Smooth muscle cell (in vitro differentiated cells): ENCODE measurements around the gene MAPK8. TPM values are rescaled to one million over a fixed set of nuclear protein-coding genes. Genes with fewer than 3 reads are reported as not detected.

Source experiments
- DNase-seq: peaks from one replicate; lab custom pipeline; 2025; ENCODE audit not compliant: unreplicated experiment; lab: John Stamatoyannopoulos, UW
- H2AFZ ChIP-seq: fragments of 200-600 bp; sonication (generic); 2 replicates; pipeline ENCODE4 v1.6.0; 2016; ENCODE audit warnings: antibody characterized with exemption, low read depth, mild to moderate bottlenecking
- H3F3A ChIP-seq: fragments of 200-600 bp; sonication (generic); 2 replicates; pipeline ENCODE4 v1.6.0; 2017; ENCODE audit warnings: antibody characterized with exemption, low read depth
- H3K27ac ChIP-seq: fragments of 200-600 bp; sonication (generic); 2 replicates; pipeline ENCODE4 v1.5.1; 2016; ENCODE audit warnings: low read depth, mild to moderate bottlenecking
- H3K27me3 ChIP-seq: fragments of 200-600 bp; sonication (generic); 2 replicates; pipeline ENCODE4 v1.6.1; 2016; ENCODE audit warnings: low read depth, mild to moderate bottlenecking
- H3K36me3 ChIP-seq: fragments of 200-600 bp; sonication (generic); 2 replicates; pipeline ENCODE4 v1.5.1; 2016; ENCODE audit warnings: low read depth
- H3K4me1 ChIP-seq: fragments of 200-600 bp; sonication (generic); 2 replicates; pipeline ENCODE4 v1.5.1; 2016; ENCODE audit warnings: low read depth
- H3K4me2 ChIP-seq: fragments of 200-600 bp; sonication (generic); 2 replicates; pipeline ENCODE4 v1.6.0; 2016; ENCODE audit warnings: mild to moderate bottlenecking
- H3K4me3 ChIP-seq: fragments of 200-600 bp; sonication (generic); 2 replicates; pipeline ENCODE4 v1.5.1; 2016; ENCODE audit warnings: mild to moderate bottlenecking
- H3K79me2 ChIP-seq: fragments of 200-600 bp; sonication (generic); 2 replicates; pipeline ENCODE4 v1.6.0; 2016; ENCODE audit warnings: low read depth, mild to moderate bottlenecking
- H3K9ac ChIP-seq: fragments of 200-600 bp; sonication (generic); 2 replicates; pipeline ENCODE4 v1.6.0; 2016; ENCODE audit warnings: low read depth
- H3K9me3 ChIP-seq: fragments of 200-600 bp; sonication (generic); replicated peaks from 2 replicates; pipeline ENCODE4 v1.5.1; 2016; ENCODE audit warnings: low read depth
- H4K20me1 ChIP-seq: fragments of 200-600 bp; sonication (generic); 2 replicates; pipeline ENCODE4 v1.6.0; 2016; ENCODE audit warnings: low read depth
- CTCF ChIP-seq: fragments of 200-600 bp; sonication (generic); IDR thresholded peaks from 2 replicates; pipeline ENCODE4 v1.5.1; 2017; ENCODE audit warnings: borderline replicate concordance, mild to moderate bottlenecking, antibody characterized with exemption; ENCODE audit not compliant: insufficient read depth, poor library complexity, severe bottlenecking
- WGBS: methylation state at CpG from one replicate; pipeline ENCODE4 v1.1.7; 2016; ENCODE audit warnings: low lambda C conversion rate; 5-methylcytosine and 5-hydroxymethylcytosine counted together
- polyA plus RNA-seq: library from polyadenylated mRNA; unstranded; fragments of >200 nt; fragmentation: Nextera tagmentation; extraction: Ambion mirVana; gene quantifications from 2 replicates; pipeline ENCODE4 v1.2.1, GENCODE V29; 2016
- total RNA-seq: library from RNA; depleted of rRNA; stranded (reverse); fragments of >200 nt; gene quantifications from 2 replicates; pipeline ENCODE4 v1.2.3, GENCODE V29; 2014

The MAPK8 gene
- total and polyA plus RNA-seq, 2 experiments from 2014 or later, result 13.1 to 45.5 TPM

GRCh38 chr10:48462482-48463020 is 156.1 kb downstream of the MAPK8 start:
- H2AFZ ChIP-seq, result no peak overlapping the region
- TF ChIP-seq CTCF, result no peak
- H3K4me1 ChIP-seq, result peaks cover 3% of the 10 kb centered on the region
- H3K9me3 ChIP-seq, result no peaks in the 10 kb centered on the region
- H4K20me1 ChIP-seq, result no peaks in the 10 kb centered on the region
- peaks cover 21% of the 10 kb centered on the region for H3K27me3 ChIP-seq
- no peak overlapping the region for H3K27ac ChIP-seq
- no peaks in the 10 kb centered on the region for H3F3A ChIP-seq
- H3K4me3 ChIP-seq, result no peak overlapping the region
- no peaks in the 10 kb centered on the region for H3K79me2 ChIP-seq
- no peak for DNase-seq
- H3K4me2 ChIP-seq, result no peak overlapping the region
- no peak overlapping the region for H3K9ac ChIP-seq
- whole genome bisulfite sequencing, result 96% methylated on average over 5 of the region's 5 CpGs
- no peaks in the 10 kb centered on the region for H3K36me3 ChIP-seq

GRCh38 chr10:48463318-48464003 is 157.0 kb downstream of the MAPK8 start:
- no peak overlapping the region for H3K4me3 ChIP-seq
- no peak for DNase-seq
- no peak overlapping the region for H3K4me2 ChIP-seq
- no peak overlapping the region for H3K27ac ChIP-seq
- H3K4me1 ChIP-seq, result peaks cover 3% of the 10 kb centered on the region
- H2AFZ ChIP-seq, result no peak overlapping the region
- H3K27me3 ChIP-seq, result peaks cover 21% of the 10 kb centered on the region
- no peak for TF ChIP-seq CTCF
- 57% methylated on average over 8 of the region's 8 CpGs for WGBS
- H3F3A ChIP-seq, result no peaks in the 10 kb centered on the region
- no peaks in the 10 kb centered on the region for H3K79me2 ChIP-seq
- no peaks in the 10 kb centered on the region for H3K36me3 ChIP-seq
- H3K9me3 ChIP-seq, result no peaks in the 10 kb centered on the region
- no peak overlapping the region for H3K9ac ChIP-seq
- no peaks in the 10 kb centered on the region for H4K20me1 ChIP-seq

GRCh38 chr10:48464121-48464870 is 157.8 kb downstream of the MAPK8 start:
- no peak for DNase-seq
- Histone ChIP-seq H3K4me2 (no peak overlapping the region), H2AFZ (no peak overlapping the region), H3K79me2 (no peaks in the 10 kb centered on the region), H3K9me3 (no peaks in the 10 kb centered on the region), H3F3A (no peaks in the 10 kb centered on the region), H4K20me1 (no peaks in the 10 kb centered on the region), H3K9ac (no peak overlapping the region), H3K4me1 (peaks cover 3% of the 10 kb centered on the region), H3K4me3 (no peak overlapping the region), H3K27ac (no peak overlapping the region), H3K27me3 (peaks cover 21% of the 10 kb centered on the region), H3K36me3 (no peaks in the 10 kb centered on the region)
- TF ChIP-seq CTCF, result no peak
- WGBS, result 88% methylated on average over 7 of the region's 9 CpGs
